ENCODE results near the gene FLNB. TPM values are rescaled to one million over a fixed set of nuclear protein-coding genes. Genes with fewer than 3 reads are reported as not detected.

The FLNB gene
- total RNA-seq, 2 donors from 2014 or later, result 331 to 408 TPM

- 33% methylated on average over 14 of the region's 14 CpGs for WGBS
- no peak for DNase-seq (ENCODE audit: low spot score)
- intact Hi-C loops (cut with DNase I), result loop anchor here (5.0 kb wide), 2 partner anchors 60 to 95 kb away; no protein-coding TSS in a partner anchor
- Histone ChIP-seq H3K27me3 (replicated peaks; ENCODE audit: insufficient read depth) (no peaks in the 10 kb centered on the region), H3K27ac (peak overlapping the region; percentile 59 to 66), H3K4me3 (no peak overlapping the region), H3K4me1 (replicated peaks) (peaks cover 15% of the 10 kb centered on the region), H3K36me3 (peaks cover 0 to 4% of the 10 kb centered on the region in 2 donors), H3K9me3 (no peaks in the 10 kb centered on the region)
- TF ChIP-seq POLR2AphosphoS5 (IDR thresholded peaks at IDR 0.05) (peak; percentile 22), POLR2A (IDR thresholded peaks at IDR 0.05) (no peak)
These were observed 64.0 kb downstream of the FLNB start for GRCh38 chr3:58072052-58072762.

- Histone ChIP-seq H3K4me1 (replicated peaks) (peaks cover 15% of the 10 kb centered on the region), H3K27ac (peak overlapping the region; percentile 59 to 66), H3K9me3 (no peaks in the 10 kb centered on the region), H3K36me3 (peaks cover 0 to 5% of the 10 kb centered on the region in 2 donors), H3K27me3 (replicated peaks; ENCODE audit: insufficient read depth) (no peaks in the 10 kb centered on the region), H3K4me3 (no peak overlapping the region)
- intact Hi-C loops (cut with DNase I), result loop anchor here (5.0 kb wide), 2 partner anchors 60 to 95 kb away; no protein-coding TSS in a partner anchor
- 50% methylated on average over 3 of the region's 3 CpGs for WGBS
- no peak for TF ChIP-seq POLR2A (IDR thresholded peaks at IDR 0.05)
- TF ChIP-seq POLR2AphosphoS5 (IDR thresholded peaks at IDR 0.05), result no peak
- TF ChIP-seq CTCF (IDR thresholded peaks at IDR 0.05), result no peak
- DNase-seq (ENCODE audit: low spot score), result no peak
These were observed 64.5 kb downstream of the FLNB start for GRCh38 chr3:58072763-58073130.

GRCh38 chr3:58073301-58074108 is 65.3 kb downstream of the FLNB start:
- TF ChIP-seq POLR2A (IDR thresholded peaks at IDR 0.05) (no peak), POLR2AphosphoS5 (IDR thresholded peaks at IDR 0.05) (no peak), CTCF (IDR thresholded peaks at IDR 0.05) (no peak)
- no peak overlapping the region for H3K4me3 ChIP-seq
- H3K36me3 ChIP-seq, result peaks cover 0 to 5% of the 10 kb centered on the region in 2 donors
- no peaks in the 10 kb centered on the region for H3K9me3 ChIP-seq
- intact Hi-C loops (cut with DNase I), result loop anchor here (5.0 kb wide), 2 partner anchors 61 to 94 kb away; no protein-coding TSS in a partner anchor
- no peaks in the 10 kb centered on the region for H3K27me3 ChIP-seq (replicated peaks; ENCODE audit: insufficient read depth)
- DNase-seq (ENCODE audit: low spot score), result peak; percentile 27
- H3K4me1 ChIP-seq (replicated peaks), result peaks cover 15% of the 10 kb centered on the region
- peak overlapping the region; percentile 59 to 66 for H3K27ac ChIP-seq
- WGBS, result 42% methylated on average over 8 of the region's 8 CpGs

DNA sequence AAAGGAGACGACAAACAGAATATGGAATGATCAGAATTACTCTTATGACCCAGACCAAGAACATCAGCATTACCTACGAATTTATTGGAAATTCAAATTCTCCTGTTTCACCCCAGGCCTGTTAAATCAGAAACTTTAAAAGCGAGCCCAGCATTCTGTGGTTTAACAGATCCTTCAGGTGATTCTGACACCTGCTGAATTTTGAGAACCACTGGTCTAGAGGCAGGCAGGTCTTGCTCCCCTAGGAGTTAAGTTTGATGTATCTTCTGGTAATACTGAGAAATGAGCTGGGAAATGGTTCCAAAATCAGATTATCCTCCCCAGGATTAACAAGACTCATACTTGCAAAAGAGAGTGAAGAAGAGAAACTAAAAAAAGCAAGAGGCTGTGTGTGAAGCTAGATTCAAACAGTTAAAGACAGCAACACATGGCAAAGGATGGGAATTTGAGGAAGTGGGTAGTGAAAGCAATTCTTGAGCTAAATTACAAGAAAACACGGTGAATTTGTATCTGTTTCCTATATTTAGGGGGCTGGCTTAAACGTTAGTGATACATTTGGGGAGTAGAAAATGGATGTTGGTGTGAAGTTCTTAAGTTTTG is 66.0 kb downstream of the FLNB start:
- no peak for DNase-seq (ENCODE audit: low spot score)
- WGBS, result 53% methylated on average over 5 of the region's 5 CpGs
- TF ChIP-seq POLR2AphosphoS5 (IDR thresholded peaks at IDR 0.05), result no peak
- no peak overlapping the region for H3K4me3 ChIP-seq
- H3K36me3 ChIP-seq, result peaks cover 0 to 5% of the 10 kb centered on the region in 2 donors
- no peaks in the 10 kb centered on the region for H3K9me3 ChIP-seq
- H3K27ac ChIP-seq, result peak overlapping the region; percentile 38 to 66
- intact Hi-C loops (cut with DNase I), result loop anchor here (5.0 kb wide), 2 partner anchors 62 to 93 kb away; no protein-coding TSS in a partner anchor
- no peaks in the 10 kb centered on the region for H3K27me3 ChIP-seq (replicated peaks; ENCODE audit: insufficient read depth)
- H3K4me1 ChIP-seq (replicated peaks), result peaks cover 15% of the 10 kb centered on the region

GRCh38 chr3:58074997-58075396 is 66.8 kb downstream of the FLNB start:
- H3K9me3 ChIP-seq, result no peaks in the 10 kb centered on the region
- H3K4me3 ChIP-seq, result no peak overlapping the region
- no peak for DNase-seq (ENCODE audit: low spot score)
- H3K27me3 ChIP-seq (replicated peaks; ENCODE audit: insufficient read depth), result no peaks in the 10 kb centered on the region
- peaks cover 0 to 5% of the 10 kb centered on the region in 2 donors for H3K36me3 ChIP-seq
- TF ChIP-seq POLR2AphosphoS5 (IDR thresholded peaks at IDR 0.05) (no peak), CTCF (IDR thresholded peaks at IDR 0.05) (no peak), POLR2A (IDR thresholded peaks at IDR 0.05) (no peak)
- WGBS, result 52% methylated on average over 2 of the region's 2 CpGs
- H3K27ac ChIP-seq, result peak overlapping the region in 1 of 2 donors; percentile 13
- H3K4me1 ChIP-seq (replicated peaks), result peaks cover 15% of the 10 kb centered on the region
- intact Hi-C loops (cut with DNase I), result loop anchor here (5.0 kb wide), 2 partner anchors 63 to 92 kb away; no protein-coding TSS in a partner anchor

Data from prostate gland (tissue), 2 donors.